ENCODE data around the gene RSKR. TPM values are rescaled to one million over a fixed set of nuclear protein-coding genes. Genes with fewer than 3 reads are reported as not detected.

Gene RSKR
- total RNA-seq, 1 experiment from 2014 or later = 17.2 TPM

DNA sequence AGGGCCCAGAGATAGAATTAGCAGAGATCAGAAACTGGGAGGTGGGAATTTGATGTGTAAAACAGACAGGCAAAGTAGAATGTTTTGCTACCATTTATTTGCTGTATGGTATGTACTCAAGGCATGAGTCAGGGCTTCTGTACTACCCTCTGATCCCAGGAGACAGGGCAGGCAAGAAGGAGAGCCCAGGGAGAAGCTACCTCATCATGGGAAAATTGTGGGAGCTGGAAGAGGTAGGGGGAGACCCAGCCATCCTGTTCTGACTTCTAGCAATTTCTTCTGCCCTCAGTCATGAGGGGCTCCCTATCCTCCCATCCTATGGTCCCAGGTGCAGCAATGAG, 41.0 kb downstream of the RSKR start:
- no peak for ATAC-seq
- TF ChIP-seq, protein P1, sequence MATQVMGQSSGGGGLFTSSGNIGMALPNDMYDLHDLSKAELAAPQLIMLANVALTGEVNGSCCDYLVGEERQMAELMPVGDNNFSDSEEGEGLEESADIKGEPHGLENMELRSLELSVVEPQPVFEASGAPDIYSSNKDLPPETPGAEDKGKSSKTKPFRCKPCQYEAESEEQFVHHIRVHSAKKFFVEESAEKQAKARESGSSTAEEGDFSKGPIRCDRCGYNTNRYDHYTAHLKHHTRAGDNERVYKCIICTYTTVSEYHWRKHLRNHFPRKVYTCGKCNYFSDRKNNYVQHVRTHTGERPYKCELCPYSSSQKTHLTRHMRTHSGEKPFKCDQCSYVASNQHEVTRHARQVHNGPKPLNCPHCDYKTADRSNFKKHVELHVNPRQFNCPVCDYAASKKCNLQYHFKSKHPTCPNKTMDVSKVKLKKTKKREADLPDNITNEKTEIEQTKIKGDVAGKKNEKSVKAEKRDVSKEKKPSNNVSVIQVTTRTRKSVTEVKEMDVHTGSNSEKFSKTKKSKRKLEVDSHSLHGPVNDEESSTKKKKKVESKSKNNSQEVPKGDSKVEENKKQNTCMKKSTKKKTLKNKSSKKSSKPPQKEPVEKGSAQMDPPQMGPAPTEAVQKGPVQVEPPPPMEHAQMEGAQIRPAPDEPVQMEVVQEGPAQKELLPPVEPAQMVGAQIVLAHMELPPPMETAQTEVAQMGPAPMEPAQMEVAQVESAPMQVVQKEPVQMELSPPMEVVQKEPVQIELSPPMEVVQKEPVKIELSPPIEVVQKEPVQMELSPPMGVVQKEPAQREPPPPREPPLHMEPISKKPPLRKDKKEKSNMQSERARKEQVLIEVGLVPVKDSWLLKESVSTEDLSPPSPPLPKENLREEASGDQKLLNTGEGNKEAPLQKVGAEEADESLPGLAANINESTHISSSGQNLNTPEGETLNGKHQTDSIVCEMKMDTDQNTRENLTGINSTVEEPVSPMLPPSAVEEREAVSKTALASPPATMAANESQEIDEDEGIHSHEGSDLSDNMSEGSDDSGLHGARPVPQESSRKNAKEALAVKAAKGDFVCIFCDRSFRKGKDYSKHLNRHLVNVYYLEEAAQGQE (IDR thresholded peaks at IDR 0.05; ENCODE audit: insufficient read depth in 1 of 2, low read depth in 2 of 2, low read length in 1 of 2) = no peak
- TF ChIP-seq, protein P2, sequence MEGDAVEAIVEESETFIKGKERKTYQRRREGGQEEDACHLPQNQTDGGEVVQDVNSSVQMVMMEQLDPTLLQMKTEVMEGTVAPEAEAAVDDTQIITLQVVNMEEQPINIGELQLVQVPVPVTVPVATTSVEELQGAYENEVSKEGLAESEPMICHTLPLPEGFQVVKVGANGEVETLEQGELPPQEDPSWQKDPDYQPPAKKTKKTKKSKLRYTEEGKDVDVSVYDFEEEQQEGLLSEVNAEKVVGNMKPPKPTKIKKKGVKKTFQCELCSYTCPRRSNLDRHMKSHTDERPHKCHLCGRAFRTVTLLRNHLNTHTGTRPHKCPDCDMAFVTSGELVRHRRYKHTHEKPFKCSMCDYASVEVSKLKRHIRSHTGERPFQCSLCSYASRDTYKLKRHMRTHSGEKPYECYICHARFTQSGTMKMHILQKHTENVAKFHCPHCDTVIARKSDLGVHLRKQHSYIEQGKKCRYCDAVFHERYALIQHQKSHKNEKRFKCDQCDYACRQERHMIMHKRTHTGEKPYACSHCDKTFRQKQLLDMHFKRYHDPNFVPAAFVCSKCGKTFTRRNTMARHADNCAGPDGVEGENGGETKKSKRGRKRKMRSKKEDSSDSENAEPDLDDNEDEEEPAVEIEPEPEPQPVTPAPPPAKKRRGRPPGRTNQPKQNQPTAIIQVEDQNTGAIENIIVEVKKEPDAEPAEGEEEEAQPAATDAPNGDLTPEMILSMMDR (IDR thresholded peaks at IDR 0.05) = no peak
- no peak for TF ChIP-seq TCF7L2 (IDR thresholded peaks at IDR 0.05; ENCODE audit: low read depth, low read length)
- Histone ChIP-seq H3K9me3 (ENCODE audit: control insufficient read depth, insufficient read depth, low read depth, low read length) (no peaks in the 10 kb centered on the region), H3K27me3 (ENCODE audit: control insufficient read depth, insufficient read depth, low read length) (no peaks in the 10 kb centered on the region), H3K36me3 (ENCODE audit: control insufficient read depth, insufficient read depth, low read length) (no peaks in the 10 kb centered on the region; the same call in 1 of the 2 replicates), H3K27ac (ENCODE audit: low read length) (no peak overlapping the region), H3K4me3 (ENCODE audit: low read depth in 2 of 2, low read length in 2 of 2) (no peak overlapping the region), H3K4me1 (ENCODE audit: control insufficient read depth, insufficient read depth, low read length) (peaks cover 22% of the 10 kb centered on the region)
- CTCF ChIA-PET = no interaction called here
- DNase-seq (ENCODE audit: low read depth, low spot score) = no peak
- intact Hi-C loops (cut with micrococcal nuclease; ENCODE audit: unreplicated experiment) (no loop called here), in situ Hi-C loops (cut with HindIII; ENCODE audit: low pct_unique_long_range_greater_than_20kb, low sequenced_read_pairs) (no loop called here)
- POLR2A ChIA-PET = no interaction called here
- BruUV-seq (replicated peaks) = no TSS peak

DNA sequence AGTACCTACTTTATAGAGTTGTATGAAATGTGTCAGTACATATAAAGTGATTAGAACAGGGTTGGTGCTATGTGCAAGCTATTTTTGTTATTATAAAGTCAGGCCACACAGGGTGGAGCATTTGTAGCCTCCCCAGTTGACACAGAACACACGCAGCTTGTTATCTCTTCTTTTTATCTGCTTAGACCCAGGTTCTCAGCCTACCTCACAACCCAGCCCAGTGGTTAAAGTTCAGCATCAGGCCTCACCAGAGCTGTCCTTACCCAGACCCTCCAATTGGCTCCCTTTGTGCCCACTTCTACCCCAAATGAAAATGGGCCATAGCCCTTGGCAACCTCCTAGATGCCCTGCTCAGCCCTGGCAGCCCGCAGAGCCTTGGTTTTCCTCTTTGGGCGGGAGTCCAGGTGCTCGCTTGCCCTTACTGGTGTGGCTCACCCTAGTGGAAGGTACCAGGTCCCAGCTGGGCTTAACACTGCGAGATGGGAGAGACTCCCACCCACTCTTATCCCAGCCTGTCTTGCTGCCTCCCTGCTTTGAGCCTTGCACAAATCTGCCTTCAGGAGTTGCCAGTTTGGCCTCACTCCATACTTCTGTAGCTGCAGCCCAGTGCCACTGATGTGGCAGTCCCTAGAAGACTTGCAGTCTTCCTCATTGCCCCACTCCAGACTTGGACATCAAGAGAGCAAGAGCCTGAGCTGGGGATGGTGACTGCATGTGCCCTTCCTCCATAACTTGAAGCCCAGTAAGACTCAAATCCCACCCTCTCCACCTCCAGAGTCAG, 41.5 kb downstream of the RSKR start:
- H3K36me3 ChIP-seq (ENCODE audit: control insufficient read depth, insufficient read depth, low read length) = no peaks in the 10 kb centered on the region; the same call in 1 of the 2 replicates
- in situ Hi-C loops (cut with HindIII; ENCODE audit: low pct_unique_long_range_greater_than_20kb, low sequenced_read_pairs) = no loop called here
- DNase-seq (ENCODE audit: low read depth, low spot score) (no peak), ATAC-seq (no peak)
- intact Hi-C loops (cut with micrococcal nuclease; ENCODE audit: unreplicated experiment) = no loop called here
- no TSS peak for BruUV-seq (replicated peaks)
- ChIA-PET CTCF (interaction anchor here (0.5 kb wide), 1 partner anchor 20 kb away, joined by 7 read pairs; no protein-coding TSS in a partner anchor), POLR2A (no interaction called here)
- no peaks in the 10 kb centered on the region for H3K27me3 ChIP-seq (ENCODE audit: control insufficient read depth, insufficient read depth, low read length)
- peaks cover 22% of the 10 kb centered on the region for H3K4me1 ChIP-seq (ENCODE audit: control insufficient read depth, insufficient read depth, low read length)
- H3K9me3 ChIP-seq (ENCODE audit: control insufficient read depth, insufficient read depth, low read depth, low read length) = no peaks in the 10 kb centered on the region
- TF ChIP-seq, protein P1 (IDR thresholded peaks at IDR 0.05; ENCODE audit: insufficient read depth in 1 of 2, low read depth in 2 of 2, low read length in 1 of 2) = no peak
- TF ChIP-seq TCF7L2 (IDR thresholded peaks at IDR 0.05; ENCODE audit: low read depth, low read length) (no peak), POLR2AphosphoS5 (IDR thresholded peaks at IDR 0.05; ENCODE audit: low read depth, low read length) (no peak), SIN3A (IDR thresholded peaks at IDR 0.05; ENCODE audit: borderline replicate concordance, insufficient read depth, low read depth, low read length) (no peak)
- TF ChIP-seq, protein P2 (IDR thresholded peaks at IDR 0.05) = no peak
- peak overlapping the region; percentile 89 for H3K27ac ChIP-seq (ENCODE audit: low read length)
- H3K4me3 ChIP-seq (ENCODE audit: low read depth in 2 of 2, low read length in 2 of 2) = peak overlapping the region; percentile 87 to 89
